ENCODE data around the gene DOCK4.
"Not testable (repeated sequence)": the region's sequence is repeated elsewhere in the genome, so short reads cannot be mapped to it uniquely, and the experiment has no call there.

DOCK4 gene

GRCh38 chr7:112206238-112206990 is at the start of gene DOCK4, which contains the start of gene ZNF277:
TSS of gene DOCK4 (minus strand) at chr7:112206399. CDS start at chr7:112206138, 261 bp downstream.
TSS of gene ZNF277 (plus strand) at chr7:112206695. CDS start at chr7:112206717, 22 bp downstream.
- DNase-seq (ENCODE audit: low spot score in 2 of 2) (peak; percentile 99 to 100), ATAC-seq (replicated peaks; ENCODE audit: extremely low read depth, poor library complexity, severe bottlenecking) (peak; percentile 89)
- Mint-ChIP-seq H3K27ac (ENCODE audit: low read depth) (peak within 1 kb of the TSS; percentile 89), H3K27me3 (peaks cover 34% of the 10 kb centered on the region), H3K4me1 (peaks cover 38% of the 10 kb centered on the region), H3K36me3 (ENCODE audit: insufficient read depth) (peaks cover 7% of the 10 kb centered on the region), H3K9me3 (no peaks in the 10 kb centered on the region), H3K4me3 (peak within 1 kb of the TSS; percentile 96)

- H3K27ac Mint-ChIP-seq (ENCODE audit: low read depth), result no peak overlapping the region
- ATAC-seq (replicated peaks; ENCODE audit: extremely low read depth, poor library complexity, severe bottlenecking), result no peak
These were observed 49.2 kb upstream of the DOCK4 start for GRCh38 chr7:112255388-112255720.

GRCh38 chr7:112254709-112255387 is 48.6 kb upstream of the DOCK4 start:
- Mint-ChIP-seq H3K9me3 (no peaks in the 10 kb centered on the region), H3K4me1 (peaks cover 37% of the 10 kb centered on the region), H3K27me3 (no peaks in the 10 kb centered on the region), H3K36me3 (ENCODE audit: insufficient read depth) (peaks cover 2% of the 10 kb centered on the region), H3K4me3 (no peak overlapping the region), H3K27ac (ENCODE audit: low read depth) (no peak overlapping the region)
- ATAC-seq (replicated peaks; ENCODE audit: extremely low read depth, poor library complexity, severe bottlenecking), result no peak
- DNase-seq (ENCODE audit: low spot score in 2 of 2), result no peak

More at GRCh38 chr7:112255388-112255720, 49.2 kb upstream of the DOCK4 start:
- Mint-ChIP-seq H3K4me1 (peaks cover 37% of the 10 kb centered on the region), H3K36me3 (ENCODE audit: insufficient read depth) (peaks cover 2% of the 10 kb centered on the region), H3K27me3 (no peaks in the 10 kb centered on the region), H3K4me3 (no peak overlapping the region), H3K9me3 (no peaks in the 10 kb centered on the region)
- no peak for DNase-seq (ENCODE audit: low spot score in 2 of 2)

- DNase-seq (ENCODE audit: low spot score in 2 of 2) (no peak), ATAC-seq (replicated peaks; ENCODE audit: extremely low read depth, poor library complexity, severe bottlenecking) (no peak)
- peaks cover 2% of the 10 kb centered on the region for H3K36me3 Mint-ChIP-seq (ENCODE audit: insufficient read depth)
- H3K27me3 Mint-ChIP-seq, result no peaks in the 10 kb centered on the region
- no peaks in the 10 kb centered on the region for H3K9me3 Mint-ChIP-seq
- H3K4me3 Mint-ChIP-seq, result no peak overlapping the region
- no peak overlapping the region for H3K27ac Mint-ChIP-seq (ENCODE audit: low read depth)
- H3K4me1 Mint-ChIP-seq, result peaks cover 37% of the 10 kb centered on the region
These were observed 48.0 kb upstream of the DOCK4 start for GRCh38 chr7:112254156-112254555.

- no peak for ATAC-seq (replicated peaks; ENCODE audit: extremely low read depth, poor library complexity, severe bottlenecking)
- Mint-ChIP-seq H3K9me3 (no peaks in the 10 kb centered on the region), H3K4me1 (peaks cover 37% of the 10 kb centered on the region), H3K36me3 (ENCODE audit: insufficient read depth) (no peaks in the 10 kb centered on the region), H3K27me3 (no peaks in the 10 kb centered on the region), H3K4me3 (no peak overlapping the region), H3K27ac (ENCODE audit: low read depth) (no peak overlapping the region)
- no peak for DNase-seq (ENCODE audit: low spot score in 2 of 2)
These were observed 46.5 kb upstream of the DOCK4 start for GRCh38 chr7:112252691-112253090.

- Mint-ChIP-seq H3K36me3 (ENCODE audit: insufficient read depth) (no peaks in the 10 kb centered on the region), H3K27me3 (no peaks in the 10 kb centered on the region), H3K4me3 (no peak overlapping the region), H3K9me3 (no peaks in the 10 kb centered on the region), H3K4me1 (peaks cover 35% of the 10 kb centered on the region), H3K27ac (ENCODE audit: low read depth) (no peak overlapping the region)
- DNase-seq (ENCODE audit: low spot score in 2 of 2), result no peak
- no peak for ATAC-seq (replicated peaks; ENCODE audit: extremely low read depth, poor library complexity, severe bottlenecking)
These were observed 45.9 kb upstream of the DOCK4 start for GRCh38 chr7:112252141-112252540.

- not testable (repeated sequence) for H3K4me3 Mint-ChIP-seq; ATAC-seq (replicated peaks; ENCODE audit: extremely low read depth, poor library complexity, severe bottlenecking); H3K9me3 Mint-ChIP-seq; DNase-seq (ENCODE audit: low spot score in 2 of 2); H3K27me3 Mint-ChIP-seq; H3K27ac Mint-ChIP-seq (ENCODE audit: low read depth); H3K36me3 Mint-ChIP-seq (ENCODE audit: insufficient read depth)
- H3K4me1 Mint-ChIP-seq, result peaks cover 25% of the 10 kb centered on the region
These were observed 43.8 kb upstream of the DOCK4 start for GRCh38 chr7:112249967-112250366.

- H3K4me3 Mint-ChIP-seq, result no peak overlapping the region
- DNase-seq (ENCODE audit: low spot score in 2 of 2) (no peak), ATAC-seq (replicated peaks; ENCODE audit: extremely low read depth, poor library complexity, severe bottlenecking) (no peak)
- H3K4me1 Mint-ChIP-seq, result peaks cover 16% of the 10 kb centered on the region
- H3K27me3 Mint-ChIP-seq, result no peaks in the 10 kb centered on the region
- peak overlapping the region; percentile 16 for H3K27ac Mint-ChIP-seq (ENCODE audit: low read depth)
- no peaks in the 10 kb centered on the region for H3K36me3 Mint-ChIP-seq (ENCODE audit: insufficient read depth)
- no peaks in the 10 kb centered on the region for H3K9me3 Mint-ChIP-seq
These were observed 42.4 kb upstream of the DOCK4 start for GRCh38 chr7:112248598-112248997.

- DNase-seq (ENCODE audit: low spot score in 2 of 2) (no peak), ATAC-seq (replicated peaks; ENCODE audit: extremely low read depth, poor library complexity, severe bottlenecking) (no peak)
- H3K36me3 Mint-ChIP-seq (ENCODE audit: insufficient read depth), result no peaks in the 10 kb centered on the region
- no peaks in the 10 kb centered on the region for H3K9me3 Mint-ChIP-seq
- H3K4me3 Mint-ChIP-seq, result no peak overlapping the region
- peaks cover 14% of the 10 kb centered on the region for H3K4me1 Mint-ChIP-seq
- no peak overlapping the region for H3K27ac Mint-ChIP-seq (ENCODE audit: low read depth)
- no peaks in the 10 kb centered on the region for H3K27me3 Mint-ChIP-seq
These were observed 32.8 kb upstream of the DOCK4 start for GRCh38 chr7:112238852-112239610.

- Mint-ChIP-seq H3K9me3 (no peaks in the 10 kb centered on the region), H3K36me3 (ENCODE audit: insufficient read depth) (no peaks in the 10 kb centered on the region), H3K27me3 (no peaks in the 10 kb centered on the region), H3K27ac (ENCODE audit: low read depth) (no peak overlapping the region), H3K4me3 (no peak overlapping the region), H3K4me1 (peaks cover 15% of the 10 kb centered on the region)
- DNase-seq (ENCODE audit: low spot score in 2 of 2) (no peak), ATAC-seq (replicated peaks; ENCODE audit: extremely low read depth, poor library complexity, severe bottlenecking) (no peak)
These were observed 32.1 kb upstream of the DOCK4 start for GRCh38 chr7:112238330-112238729.

- ATAC-seq (replicated peaks; ENCODE audit: extremely low read depth, poor library complexity, severe bottlenecking) (no peak), DNase-seq (ENCODE audit: low spot score in 2 of 2) (no peak)
- no peaks in the 10 kb centered on the region for H3K27me3 Mint-ChIP-seq
- no peaks in the 10 kb centered on the region for H3K36me3 Mint-ChIP-seq (ENCODE audit: insufficient read depth)
- H3K9me3 Mint-ChIP-seq, result no peaks in the 10 kb centered on the region
- H3K4me1 Mint-ChIP-seq, result peaks cover 30% of the 10 kb centered on the region
- no peak overlapping the region for H3K4me3 Mint-ChIP-seq
- H3K27ac Mint-ChIP-seq (ENCODE audit: low read depth), result no peak overlapping the region
These were observed 30.4 kb upstream of the DOCK4 start for GRCh38 chr7:112236597-112236996.

GRCh38 chr7:112234147-112234546 is 27.9 kb upstream of the DOCK4 start:
- no peaks in the 10 kb centered on the region for H3K9me3 Mint-ChIP-seq
- H3K27ac Mint-ChIP-seq (ENCODE audit: low read depth), result no peak overlapping the region
- H3K27me3 Mint-ChIP-seq, result no peaks in the 10 kb centered on the region
- ATAC-seq (replicated peaks; ENCODE audit: extremely low read depth, poor library complexity, severe bottlenecking) (no peak), DNase-seq (ENCODE audit: low spot score in 2 of 2) (no peak)
- no peak overlapping the region for H3K4me3 Mint-ChIP-seq
- H3K36me3 Mint-ChIP-seq (ENCODE audit: insufficient read depth), result no peaks in the 10 kb centered on the region
- H3K4me1 Mint-ChIP-seq, result peaks cover 38% of the 10 kb centered on the region
